Activated T-helper 1 cell treated with anti-CD3 and anti-CD28 coated beads, Interleukin-12 subunit alpha, Interleukin-12 subunit beta, Interleukin-2, Interleukin-4 antibody, amounts not matched to agents 30 ng/mL and 10 ng/mL and 1 ng/mL, durations not matched to agents 14 hours and 24 hours and 36 hours (primary cell): ENCODE measurements around the gene MYO10. TPM values are rescaled to one million over a fixed set of nuclear protein-coding genes. Genes with fewer than 3 reads are reported as not detected.
"Not testable (repeated sequence)": the region's sequence is repeated elsewhere in the genome, so short reads cannot be mapped to it uniquely, and the experiment has no call there.

ENCODE experiments used
- DNase-seq: peaks from one replicate; pipeline ENCODE4 v3.0.0; 2021; ENCODE audit warnings: low spot score
- H3K27ac Mint-ChIP-seq: one replicate; pipeline ENCODE4 v1.8.0; 2021; ENCODE audit warnings: mild to moderate bottlenecking, mixed read lengths
- H3K27me3 Mint-ChIP-seq: one replicate; pipeline ENCODE4 v1.8.0; 2022; ENCODE audit warnings: mild to moderate bottlenecking, moderate library complexity, mixed read lengths; ENCODE audit not compliant: insufficient read depth
- H3K36me3 Mint-ChIP-seq: one replicate; pipeline ENCODE4 v1.8.0; 2021; ENCODE audit warnings: low read depth, mixed read lengths
- H3K4me1 Mint-ChIP-seq: one replicate; pipeline ENCODE4 v1.8.0; 2021; ENCODE audit warnings: low read depth, mixed read lengths
- H3K4me3 Mint-ChIP-seq: one replicate; pipeline ENCODE4 v1.8.0; 2021; ENCODE audit warnings: mild to moderate bottlenecking, moderate library complexity, mixed read lengths
- H3K9me3 Mint-ChIP-seq: one replicate; pipeline ENCODE4 v1.8.0; 2021; ENCODE audit warnings: mixed read lengths
- intact Hi-C: fragments of 100-400 bp; cut with micrococcal nuclease; formaldehyde crosslinking; loops from one replicate; pipeline ENCODE4 v1.15.1; 2024
- total RNA-seq: library from RNA; stranded (reverse); gene quantifications from 2 replicates; pipeline ENCODE4 v1.2.3, GENCODE V29; 2022

Gene MYO10
- total RNA-seq, 1 donor from 2014 or later = 0.41 TPM

DNA sequence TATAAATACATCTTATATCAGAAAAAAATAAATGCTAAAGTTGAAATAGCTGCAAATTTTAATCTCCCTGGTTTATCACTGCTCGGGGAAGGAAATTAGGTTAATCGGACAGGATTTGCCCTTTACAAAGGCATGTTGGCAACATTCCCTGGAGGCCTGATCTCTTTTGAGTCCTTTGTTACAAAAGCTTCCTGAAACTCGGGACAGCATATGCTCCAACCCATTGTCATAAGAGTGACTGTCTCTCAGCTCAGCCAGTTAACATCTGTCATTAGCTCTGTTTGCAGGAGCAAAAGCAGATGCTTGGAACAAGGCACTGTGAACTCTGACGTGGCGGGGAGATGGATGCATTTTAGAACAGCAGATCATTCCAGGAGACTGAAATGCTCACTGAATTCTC lies 80.6 kb downstream of the MYO10 start:
- Mint-ChIP-seq H3K9me3 (no peaks in the 10 kb centered on the region), H3K4me1 (no peaks in the 10 kb centered on the region), H3K27me3 (no peaks in the 10 kb centered on the region), H3K4me3 (no peak overlapping the region), H3K27ac (no peak overlapping the region), H3K36me3 (no peaks in the 10 kb centered on the region)
- no peak for DNase-seq
- intact Hi-C loops = no loop called here

DNA sequence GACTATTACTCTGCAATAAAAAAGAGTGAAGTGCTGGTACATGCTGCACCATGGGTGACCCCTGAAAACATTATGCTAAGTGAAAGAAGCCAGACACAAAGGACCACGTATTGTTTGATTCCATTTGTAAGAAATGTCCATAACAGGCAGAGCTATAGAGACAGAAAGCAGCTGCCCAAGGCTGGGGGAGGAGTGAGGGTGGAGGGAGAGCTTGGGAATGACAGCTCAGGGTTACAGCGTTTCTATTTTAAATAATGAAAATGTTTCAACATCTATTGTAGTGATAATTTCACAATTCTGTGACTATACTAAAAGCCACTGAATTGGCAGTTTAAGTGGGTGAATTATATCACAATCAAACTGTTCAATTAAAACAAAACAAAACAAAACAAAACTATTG lies 81.7 kb downstream of the MYO10 start:
- Mint-ChIP-seq H3K9me3 (no peaks in the 10 kb centered on the region), H3K36me3 (no peaks in the 10 kb centered on the region)

DNA sequence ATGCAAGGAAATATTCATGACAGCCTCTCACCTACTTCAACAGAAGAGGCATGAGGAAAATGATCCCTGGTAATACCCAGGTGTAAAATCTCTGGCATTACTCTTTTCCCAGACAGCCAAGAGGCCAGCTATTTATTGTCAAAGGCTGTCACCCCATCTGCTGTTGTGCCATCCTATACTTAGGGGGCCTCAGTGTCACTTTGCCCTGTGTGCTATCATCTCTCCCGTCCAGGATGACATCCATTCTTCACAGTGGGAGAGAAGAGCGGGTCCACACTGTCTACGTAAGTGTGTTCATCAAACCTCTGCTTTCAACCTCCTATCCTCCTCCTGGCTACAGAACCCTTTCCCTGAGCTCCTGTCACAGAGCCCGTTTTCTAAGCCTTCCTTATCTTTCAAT lies 82.6 kb downstream of the MYO10 start:
- no peak overlapping the region for H3K27ac Mint-ChIP-seq
- H3K4me1 Mint-ChIP-seq = no peaks in the 10 kb centered on the region
- H3K4me3 Mint-ChIP-seq = no peak overlapping the region
- intact Hi-C loops = no loop called here
- H3K9me3 Mint-ChIP-seq = no peaks in the 10 kb centered on the region
- no peak for DNase-seq
- no peaks in the 10 kb centered on the region for H3K36me3 Mint-ChIP-seq
- H3K27me3 Mint-ChIP-seq = no peaks in the 10 kb centered on the region

More for the DNA sequence above, 81.7 kb downstream of the MYO10 start:
- no peak overlapping the region for H3K4me3 Mint-ChIP-seq
- no peaks in the 10 kb centered on the region for H3K4me1 Mint-ChIP-seq
- DNase-seq = no peak
- H3K27me3 Mint-ChIP-seq = no peaks in the 10 kb centered on the region
- intact Hi-C loops = no loop called here
- H3K27ac Mint-ChIP-seq = no peak overlapping the region

DNA sequence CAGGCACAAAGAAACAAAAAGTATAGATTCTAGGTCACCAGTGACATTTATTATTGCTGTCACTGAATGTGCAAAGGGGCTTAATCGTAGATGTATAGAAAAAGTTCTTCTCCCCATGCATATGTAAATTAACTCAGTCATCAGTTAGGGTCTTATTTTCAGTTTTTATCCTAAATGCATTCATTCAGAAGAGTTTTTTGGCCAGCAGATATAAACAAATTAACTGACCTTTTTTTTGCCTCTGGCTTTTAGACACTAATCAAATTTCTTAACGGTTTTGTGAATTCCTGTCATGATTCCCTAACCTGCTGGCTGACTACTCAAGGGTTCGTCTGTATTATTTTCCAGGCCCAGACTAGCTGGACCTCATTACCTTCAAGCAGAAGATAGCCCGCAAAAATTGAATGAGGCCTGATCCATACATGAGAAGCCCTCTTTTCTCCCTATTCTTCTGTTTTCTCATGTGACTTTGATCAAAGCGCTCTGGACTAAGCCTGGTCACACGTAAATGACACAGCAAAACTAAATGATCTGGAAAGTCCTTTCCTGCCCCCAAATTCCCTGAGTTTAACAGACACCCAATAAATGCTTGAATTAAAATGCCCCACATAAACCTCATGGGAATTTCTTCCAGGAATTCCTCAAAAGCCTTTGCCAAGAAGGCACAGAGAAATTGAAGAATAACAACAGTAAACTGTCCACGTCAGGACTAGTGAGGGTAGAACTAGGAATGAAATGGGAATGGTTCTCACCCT lies 83.7 kb downstream of the MYO10 start:
- intact Hi-C loops = no loop called here

DNA sequence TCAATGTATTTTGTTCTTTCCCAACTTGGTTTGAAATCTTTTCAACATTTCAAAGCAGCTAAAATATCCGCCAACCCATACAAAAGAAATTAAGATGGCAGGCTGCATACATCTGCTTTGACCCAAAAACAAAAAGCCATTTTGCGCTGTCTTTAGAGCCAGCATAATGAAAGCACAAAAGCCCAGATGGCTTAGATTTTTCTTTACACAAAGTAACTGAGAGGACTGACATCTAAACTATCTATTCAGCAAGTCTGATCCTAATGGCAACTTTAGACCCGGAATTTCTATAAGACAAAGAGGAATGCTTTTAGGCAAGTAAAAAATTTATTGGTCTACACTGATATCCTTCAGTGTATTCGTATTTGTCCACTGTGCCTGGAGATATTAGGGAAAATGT lies 86.3 kb downstream of the MYO10 start:
- Mint-ChIP-seq H3K27me3 (no peaks in the 10 kb centered on the region), H3K4me3 (no peak overlapping the region), H3K4me1 (no peaks in the 10 kb centered on the region), H3K9me3 (no peaks in the 10 kb centered on the region), H3K36me3 (no peaks in the 10 kb centered on the region), H3K27ac (no peak overlapping the region)
- intact Hi-C loops = no loop called here
- DNase-seq = no peak

More for the DNA sequence above, 83.7 kb downstream of the MYO10 start:
- Mint-ChIP-seq H3K27ac (no peak overlapping the region), H3K4me3 (no peak overlapping the region), H3K27me3 (no peaks in the 10 kb centered on the region), H3K4me1 (no peaks in the 10 kb centered on the region), H3K9me3 (no peaks in the 10 kb centered on the region), H3K36me3 (no peaks in the 10 kb centered on the region)
- DNase-seq = no peak

DNA sequence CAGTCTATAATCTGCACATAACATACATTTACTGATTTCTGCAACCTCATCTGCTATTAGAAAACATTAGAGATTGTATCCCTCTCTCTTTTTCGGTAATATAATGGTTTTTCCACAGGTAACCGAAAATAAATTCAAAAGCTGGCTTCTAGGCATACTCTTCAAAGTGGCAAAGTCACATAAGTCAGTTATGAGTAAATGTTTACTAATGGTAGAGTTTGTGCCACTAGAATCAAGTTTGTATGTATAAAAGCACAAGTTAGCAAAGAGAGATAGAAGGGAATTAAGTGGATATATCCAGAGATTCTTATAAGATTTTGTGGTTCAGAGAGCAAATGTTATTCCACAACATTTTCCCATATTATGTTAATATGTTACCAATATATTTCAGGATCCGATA lies 86.9 kb downstream of the MYO10 start:
- intact Hi-C loops = no loop called here
- no peaks in the 10 kb centered on the region for H3K36me3 Mint-ChIP-seq
- H3K4me3 Mint-ChIP-seq = no peak overlapping the region
- no peaks in the 10 kb centered on the region for H3K27me3 Mint-ChIP-seq
- no peaks in the 10 kb centered on the region for H3K4me1 Mint-ChIP-seq
- no peak for DNase-seq
- H3K27ac Mint-ChIP-seq = no peak overlapping the region
- no peaks in the 10 kb centered on the region for H3K9me3 Mint-ChIP-seq

DNA sequence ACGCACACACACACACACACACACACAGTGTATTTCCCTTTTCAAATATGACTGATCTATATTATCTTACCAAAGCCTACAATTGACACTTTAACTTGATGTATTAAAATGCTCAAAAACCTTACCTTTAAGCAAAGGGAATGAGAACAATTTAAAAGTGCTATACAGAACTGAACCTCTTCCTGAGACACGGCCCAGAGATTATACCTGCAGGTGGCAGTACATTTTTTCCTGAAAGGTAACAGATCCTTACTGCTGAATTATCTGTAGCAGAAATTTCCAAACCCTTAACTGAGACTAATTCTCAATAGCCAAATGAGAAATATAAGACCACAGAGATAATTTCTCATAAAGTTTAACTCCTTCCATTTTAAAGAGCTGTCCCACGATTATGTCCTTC lies 91.1 kb downstream of the MYO10 start:
- Mint-ChIP-seq H3K9me3 (no peaks in the 10 kb centered on the region), H3K27ac (no peak overlapping the region), H3K27me3 (no peaks in the 10 kb centered on the region), H3K4me3 (no peak overlapping the region), H3K4me1 (no peaks in the 10 kb centered on the region), H3K36me3 (no peaks in the 10 kb centered on the region)
- DNase-seq = no peak
- intact Hi-C loops = no loop called here

DNA sequence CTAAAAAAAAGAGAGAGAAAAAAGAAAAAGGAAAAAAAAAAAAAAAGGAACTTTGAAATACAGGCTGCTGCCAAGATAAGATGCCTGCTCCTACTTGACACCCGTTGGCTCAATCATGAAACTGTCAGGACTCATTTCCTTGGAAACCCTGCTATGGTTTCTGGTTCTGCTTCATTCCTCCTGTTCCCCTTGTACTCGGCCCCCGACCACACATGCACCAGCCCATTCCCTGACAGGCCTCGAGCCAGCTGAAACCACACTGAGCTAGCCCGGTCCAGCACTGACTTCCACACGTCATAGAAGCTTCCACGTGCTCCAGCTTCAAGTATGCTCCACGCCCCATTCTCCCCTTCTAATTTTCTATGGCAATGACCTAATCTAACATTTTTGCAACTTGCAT lies 93.2 kb downstream of the MYO10 start:
- no peak overlapping the region for H3K4me3 Mint-ChIP-seq
- intact Hi-C loops = no loop called here
- no peaks in the 10 kb centered on the region for H3K27me3 Mint-ChIP-seq
- H3K9me3 Mint-ChIP-seq = no peaks in the 10 kb centered on the region
- H3K36me3 Mint-ChIP-seq = no peaks in the 10 kb centered on the region
- no peak overlapping the region for H3K27ac Mint-ChIP-seq
- no peaks in the 10 kb centered on the region for H3K4me1 Mint-ChIP-seq
- DNase-seq = no peak

DNA sequence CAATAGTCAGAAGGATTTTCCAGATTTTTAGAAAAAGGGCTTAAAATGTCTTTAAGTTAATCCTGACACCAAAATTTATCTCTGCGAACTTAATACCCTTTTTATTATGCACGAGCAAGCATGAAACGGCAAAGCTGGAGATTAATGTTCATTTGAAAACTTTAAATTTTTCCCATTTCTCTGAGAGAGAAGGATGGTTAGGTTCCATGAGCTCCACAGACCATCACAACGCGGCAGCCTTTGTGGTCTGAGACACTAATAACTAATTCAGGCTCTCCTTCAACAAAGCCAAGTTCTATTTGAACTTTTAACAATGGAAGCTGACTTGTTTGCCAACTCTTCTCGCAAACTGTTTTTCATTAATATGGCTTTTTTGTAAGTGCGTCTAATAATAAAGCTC lies 94.7 kb downstream of the MYO10 start:
- DNase-seq = no peak
- H3K4me3 Mint-ChIP-seq = no peak overlapping the region
- H3K9me3 Mint-ChIP-seq = no peaks in the 10 kb centered on the region
- H3K27ac Mint-ChIP-seq = no peak overlapping the region
- no peaks in the 10 kb centered on the region for H3K36me3 Mint-ChIP-seq
- intact Hi-C loops = no loop called here
- H3K4me1 Mint-ChIP-seq = no peaks in the 10 kb centered on the region
- H3K27me3 Mint-ChIP-seq = no peaks in the 10 kb centered on the region

DNA sequence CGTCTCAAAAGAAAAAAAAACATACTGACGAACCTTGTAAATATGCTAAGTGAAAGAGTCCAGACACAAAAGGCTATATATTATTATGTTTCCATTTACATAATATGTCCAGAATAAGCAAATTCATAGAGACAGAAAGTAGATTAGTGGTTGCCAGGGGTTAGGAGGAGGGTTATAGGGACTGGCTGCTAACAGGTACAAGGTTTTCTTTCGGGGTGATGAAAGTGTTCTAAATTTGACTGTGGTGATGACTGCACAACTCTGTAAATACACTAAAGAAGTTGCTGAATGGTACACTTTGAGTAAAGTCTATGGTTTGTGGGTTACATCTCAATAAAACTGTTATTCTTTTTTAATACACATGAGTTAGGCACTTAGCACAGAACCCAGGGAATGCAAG lies 98.8 kb downstream of the MYO10 start:
- intact Hi-C loops = no loop called here
- DNase-seq = no peak
- Mint-ChIP-seq H3K4me1 (no peaks in the 10 kb centered on the region), H3K4me3 (no peak overlapping the region), H3K27ac (no peak overlapping the region), H3K27me3 (no peaks in the 10 kb centered on the region), H3K36me3 (no peaks in the 10 kb centered on the region), H3K9me3 (no peaks in the 10 kb centered on the region)

DNA sequence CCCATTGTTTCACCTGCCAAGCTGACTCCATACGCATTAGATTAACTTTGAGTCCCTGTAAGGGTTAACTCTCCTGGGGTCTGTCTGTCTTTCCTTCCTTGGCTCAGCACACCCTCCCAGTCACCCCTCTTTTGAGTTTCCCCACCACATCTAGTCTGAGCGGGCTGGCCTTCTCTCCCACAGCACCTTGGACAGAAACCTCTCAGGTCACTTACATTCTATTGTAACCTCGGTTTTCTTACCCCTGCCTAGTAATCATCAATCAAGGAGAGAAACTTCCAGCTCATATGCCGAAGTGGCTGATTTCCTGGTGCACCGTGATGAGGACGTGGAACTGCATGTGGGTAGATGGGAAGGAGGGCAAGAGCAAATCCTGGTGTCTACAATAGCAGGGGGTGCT lies 102.1 kb downstream of the MYO10 start:
- H3K27me3 Mint-ChIP-seq = no peaks in the 10 kb centered on the region
- intact Hi-C loops = no loop called here
- H3K4me3 Mint-ChIP-seq = no peak overlapping the region
- no peak for DNase-seq
- H3K27ac Mint-ChIP-seq = no peak overlapping the region
- no peaks in the 10 kb centered on the region for H3K9me3 Mint-ChIP-seq
- H3K36me3 Mint-ChIP-seq = no peaks in the 10 kb centered on the region
- no peaks in the 10 kb centered on the region for H3K4me1 Mint-ChIP-seq

DNA sequence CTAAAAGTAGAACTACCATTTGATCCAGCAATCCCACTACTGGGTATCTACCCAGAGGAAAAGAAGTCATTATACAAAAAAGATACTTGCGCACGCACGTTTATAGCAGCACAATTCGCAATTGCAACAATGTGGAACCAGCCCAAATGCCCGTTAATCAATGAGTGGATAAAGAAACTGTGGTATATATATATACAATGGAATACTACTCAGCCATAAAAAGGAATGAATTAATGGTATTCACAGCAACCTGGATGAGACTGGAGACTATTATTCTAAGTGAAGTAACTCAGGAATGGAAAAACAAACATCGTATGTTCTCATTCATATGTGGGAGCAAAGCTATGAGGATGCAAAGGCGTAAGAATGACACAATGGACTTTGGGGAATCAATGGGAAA lies 104.8 kb downstream of the MYO10 start:
- H3K4me1 Mint-ChIP-seq, H3K9me3 Mint-ChIP-seq, H3K4me3 Mint-ChIP-seq, H3K27ac Mint-ChIP-seq, H3K36me3 Mint-ChIP-seq, DNase-seq, intact Hi-C loops, H3K27me3 Mint-ChIP-seq: not testable (repeated sequence)

DNA sequence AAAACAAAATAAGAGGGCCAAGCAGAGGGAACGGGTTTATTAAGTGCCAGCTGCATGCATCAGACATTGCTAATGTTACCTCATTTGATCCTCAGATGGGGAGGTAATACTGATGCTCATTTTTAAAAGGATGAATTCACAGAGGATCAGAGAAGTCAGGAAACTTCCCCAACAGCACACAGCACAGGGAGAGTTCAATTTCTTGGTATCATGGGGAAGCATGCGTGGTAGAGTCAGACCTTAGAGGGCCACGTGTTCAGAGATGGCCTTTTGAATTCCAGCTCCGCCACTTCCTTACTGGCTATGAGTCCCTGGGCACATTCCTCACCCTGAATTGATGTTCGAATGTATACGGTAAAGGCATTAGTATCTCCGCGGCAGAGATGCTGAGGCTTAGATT lies 108.3 kb downstream of the MYO10 start:
- no peak for DNase-seq
- Mint-ChIP-seq H3K4me3 (no peak overlapping the region), H3K36me3 (no peaks in the 10 kb centered on the region), H3K27me3 (no peaks in the 10 kb centered on the region), H3K9me3 (no peaks in the 10 kb centered on the region), H3K27ac (no peak overlapping the region), H3K4me1 (no peaks in the 10 kb centered on the region)
- intact Hi-C loops = no loop called here
